H1 (cell line): ENCODE results near the gene UBTD1. TPM values are rescaled to one million over a fixed set of nuclear protein-coding genes. Genes with fewer than 3 reads are reported as not detected.

ENCODE experiments used
- CTCF ChIA-PET: fragments of 300-600 bp; sonication (Branson Sonifier 250); formaldehyde crosslinking; loops from one replicate; lab custom pipeline; 2021; ENCODE audit not compliant: partially characterized antibody; lab: Charles Lee
- POLR2A ChIA-PET: fragments of 300-600 bp; sonication (Branson Sonifier 250); formaldehyde crosslinking; loops from one replicate; lab custom pipeline; 2021; ENCODE audit warnings: inconsistent platforms; ENCODE audit not compliant: partially characterized antibody; lab: Charles Lee
- DNase-seq, 2 experiments: peaks; one replicate each; pipeline versions ENCODE4 v3.0.0 to v3.0.0-alpha.2; 2010 to 2022; ENCODE audit warnings: low spot score in 2 of 2, low read depth in 1 of 2, mixed read lengths in 1 of 2
- FAIRE-seq: peaks from 2 replicates; lab custom pipeline; 2011; peaks lifted over from hg19 to GRCh38; lab: Jason Lieb, UNC
- H2AFZ ChIP-seq: 2 replicates; pipeline ENCODE4 v1.8.1; 2012; ENCODE audit warnings: low read length, inconsistent platforms
- H2AK5ac ChIP-seq: 2 replicates; pipeline ENCODE4 v1.6.1; 2013; ENCODE audit warnings: low read depth, low read length
- H2BK120ac ChIP-seq: replicated peaks from 2 replicates; pipeline ENCODE3; 2013; ENCODE audit warnings: low read depth, low read length, inconsistent platforms
- H2BK12ac ChIP-seq: 2 replicates; pipeline ENCODE4 v1.6.1; 2013; ENCODE audit warnings: low read depth, low read length
- H2BK15ac ChIP-seq: 2 replicates; pipeline ENCODE4 v1.6.1; 2013; ENCODE audit warnings: low read length
- H2BK20ac ChIP-seq: 2 replicates; pipeline ENCODE4 v1.6.1; 2013; ENCODE audit warnings: low read length
- H2BK5ac ChIP-seq: 2 replicates; pipeline ENCODE4 v1.6.1; 2013; ENCODE audit warnings: low read depth, low read length
- H3K14ac ChIP-seq: 2 replicates; pipeline ENCODE4 v1.6.1; 2013; ENCODE audit warnings: inconsistent platforms; ENCODE audit not compliant: insufficient read length
- H3K18ac ChIP-seq: 2 replicates; pipeline ENCODE4 v1.6.1; 2013; ENCODE audit warnings: low read length; ENCODE audit errors: extremely low read depth
- H3K23ac ChIP-seq: 2 replicates; pipeline ENCODE4 v1.6.1; 2013; ENCODE audit warnings: inconsistent platforms; ENCODE audit not compliant: insufficient read length
- H3K23me2 ChIP-seq: 2 replicates; pipeline ENCODE4 v1.6.1; 2013; ENCODE audit warnings: low read depth, low read length
- H3K27ac ChIP-seq: 2 replicates; pipeline ENCODE4 v1.6.1; 2011; ENCODE audit warnings: low read depth, low read length, inconsistent platforms
- H3K27me3 ChIP-seq, 4 experiments: replicated peaks in 1 of 4; 1 replicate in 1 of 4; 2 replicates in 3 of 4; pipeline versions ENCODE4 v1.6.1 to v1.8.1; 2011 to 2013; ENCODE audit warnings: low read length in 3 of 4, mild to moderate bottlenecking in 3 of 4, inconsistent platforms in 2 of 4, mixed read lengths in 2 of 4, moderate library complexity in 1 of 4; ENCODE audit not compliant: control insufficient read depth in 3 of 4, insufficient read depth in 3 of 4; ENCODE audit errors: extremely low read depth in 1 of 4
- H3K36me3 ChIP-seq, 4 experiments: 2 replicates each; pipeline versions ENCODE4 v1.6.1 to v1.8.1; 2011 to 2013; ENCODE audit warnings: mild to moderate bottlenecking in 4 of 4, low read length in 3 of 4, moderate library complexity in 2 of 4, control low read depth in 1 of 4, inconsistent platforms in 1 of 4; ENCODE audit not compliant: insufficient read depth in 4 of 4, control insufficient read depth in 2 of 4
- H3K4ac ChIP-seq: replicated peaks from 2 replicates; pipeline ENCODE3; 2013; ENCODE audit warnings: low read length, low read depth, mixed read lengths, inconsistent platforms; ENCODE audit not compliant: insufficient read length
- H3K4me1 ChIP-seq, 4 experiments: replicated peaks in 1 of 4; 1 replicate in 1 of 4; 2 replicates in 3 of 4; pipeline versions ENCODE4 v1.6.1 to v1.8.1; 2011 to 2013; ENCODE audit warnings: low read length in 3 of 4, inconsistent platforms in 2 of 4, mixed read lengths in 1 of 4; ENCODE audit not compliant: insufficient read depth in 4 of 4, control insufficient read depth in 3 of 4
- H3K4me2 ChIP-seq, 2 experiments: 2 replicates each; pipeline versions ENCODE4 v1.6.1 to v1.8.1; 2011 to 2013; ENCODE audit warnings: low read depth in 2 of 2, low read length in 2 of 2, control low read depth in 1 of 2, inconsistent platforms in 1 of 2, mild to moderate bottlenecking in 1 of 2; ENCODE audit not compliant: insufficient read depth in 1 of 2
- H3K4me3 ChIP-seq, 4 experiments: fragments of 200-600, 300-600 bp in 1 of 4; sonication (generic), shearing (Covaris generic), sonication (Bioruptor Twin) in 1 of 4; 2 replicates each; pipeline versions ENCODE4 v1.5.1 to v1.8.1; 2011 to 2016; ENCODE audit warnings: low read length in 4 of 4, low read depth in 3 of 4, control low read depth in 2 of 4, inconsistent platforms in 2 of 4, mild to moderate bottlenecking in 2 of 4, mixed read lengths in 1 of 4, moderate library complexity in 1 of 4; ENCODE audit not compliant: insufficient read depth in 2 of 4; ENCODE audit errors: extremely low read depth in 1 of 4
- H3K56ac ChIP-seq: replicated peaks from 2 replicates; pipeline ENCODE3; 2013; ENCODE audit warnings: low read depth, mild to moderate bottlenecking, mixed read lengths, low read length, inconsistent platforms; ENCODE audit not compliant: insufficient read length
- H3K79me1 ChIP-seq: 2 replicates; pipeline ENCODE4 v1.6.1; 2013; ENCODE audit warnings: low read depth, low read length, control low read depth
- H3K79me2 ChIP-seq, 2 experiments: 2 replicates each; pipeline versions ENCODE4 v1.6.1 to v1.8.1; 2012 to 2013; ENCODE audit warnings: low read length in 2 of 2, mild to moderate bottlenecking in 2 of 2, inconsistent platforms in 1 of 2; ENCODE audit not compliant: insufficient read depth in 2 of 2, control insufficient read depth in 1 of 2
- H3K9ac ChIP-seq, 4 experiments: replicated peaks in 1 of 4; 1 replicate in 1 of 4; 2 replicates in 3 of 4; pipeline versions ENCODE4 v1.6.1 to v1.8.1; 2011 to 2013; ENCODE audit warnings: low read depth in 3 of 4, low read length in 3 of 4, control low read depth in 2 of 4, mild to moderate bottlenecking in 2 of 4, moderate library complexity in 2 of 4, inconsistent platforms in 1 of 4; ENCODE audit errors: extremely low read depth in 1 of 4
- H3K9me3 ChIP-seq, 2 experiments: 2 replicates each; pipeline versions ENCODE4 v1.6.1 to v1.8.1; 2012 to 2013; ENCODE audit warnings: mild to moderate bottlenecking in 2 of 2, moderate library complexity in 2 of 2, control low read depth in 1 of 2, inconsistent platforms in 1 of 2, low read depth in 1 of 2, low read length in 1 of 2, mixed read lengths in 1 of 2; ENCODE audit not compliant: insufficient read depth in 2 of 2
- H4K20me1 ChIP-seq, 2 experiments: replicated peaks in 1 of 2; 2 replicates each; pipeline versions ENCODE3 to v1.8.1; 2011 to 2013; ENCODE audit warnings: inconsistent platforms in 2 of 2, low read length in 2 of 2, mild to moderate bottlenecking in 1 of 2; ENCODE audit not compliant: insufficient read depth in 2 of 2, control insufficient read depth in 1 of 2
- H4K5ac ChIP-seq: 2 replicates; pipeline ENCODE4 v1.6.1; 2013; ENCODE audit warnings: low read length, low read depth, mixed read lengths, inconsistent platforms; ENCODE audit not compliant: insufficient read length
- H4K8ac ChIP-seq: 2 replicates; pipeline ENCODE4 v1.8.0; 2013; ENCODE audit warnings: mild to moderate bottlenecking, moderate library complexity, low read length, inconsistent platforms; ENCODE audit not compliant: insufficient read depth; ENCODE audit errors: extremely low read depth
- H4K91ac ChIP-seq: replicated peaks from 2 replicates; pipeline ENCODE3; 2013; ENCODE audit warnings: low read length, mixed read lengths, inconsistent platforms; ENCODE audit not compliant: insufficient read length
- CEBPB ChIP-seq: IDR thresholded peaks from 2 replicates; pipeline ENCODE4 v1.6.1; 2012; ENCODE audit warnings: low read depth, low read length
- EP300 ChIP-seq, 2 experiments: IDR thresholded peaks; 1 replicate in 1 of 2; 2 replicates in 1 of 2; pipeline ENCODE4 v1.6.1; 2011 to 2012; ENCODE audit warnings: low read depth in 2 of 2, low read length in 2 of 2, mild to moderate bottlenecking in 2 of 2, borderline replicate concordance in 1 of 2, inconsistent platforms in 1 of 2, moderate library complexity in 1 of 2
- EZH2 ChIP-seq: fragments of 200-600 bp; sonication (generic); IDR thresholded peaks from 2 replicates; pipeline ENCODE4 v1.7.1; 2012; ENCODE audit warnings: low read depth, mild to moderate bottlenecking, moderate library complexity, low read length, inconsistent platforms; ENCODE audit not compliant: severe bottlenecking
- FOSL1 ChIP-seq: IDR thresholded peaks from 2 replicates; pipeline ENCODE4 v1.6.1; 2011; ENCODE audit warnings: mild to moderate bottlenecking, low read depth, low read length, moderate library complexity; ENCODE audit not compliant: insufficient read depth
- MAFK ChIP-seq: IDR thresholded peaks from 2 replicates; pipeline ENCODE4 v1.6.1; 2012; ENCODE audit warnings: low read depth, mild to moderate bottlenecking, improper control_type of control experiment, low read length
- NRF1 ChIP-seq: IDR thresholded peaks from 2 replicates; pipeline ENCODE4 v1.6.1; 2011; ENCODE audit warnings: mild to moderate bottlenecking, low read depth, low read length, improper control_type of control experiment
- RAD21 ChIP-seq, 2 experiments: IDR thresholded peaks in 1 of 2; conservative IDR thresholded peaks in 1 of 2; 2 replicates each; pipeline ENCODE4 v1.6.1; 2011; ENCODE audit warnings: low read depth in 2 of 2, low read length in 2 of 2, improper control_type of control experiment in 1 of 2, inconsistent platforms in 1 of 2, mild to moderate bottlenecking in 1 of 2, moderate library complexity in 1 of 2
- RBBP5 ChIP-seq: IDR thresholded peaks from 2 replicates; pipeline ENCODE4 v1.7.1; 2012; ENCODE audit warnings: low read depth, mild to moderate bottlenecking, inconsistent platforms, low read length, moderate library complexity, borderline replicate concordance
- SAP30 ChIP-seq: fragments of 300-600 bp; sonication (generic); IDR thresholded peaks from 2 replicates; pipeline ENCODE4 v1.7.1; 2012; ENCODE audit warnings: low read length, moderate library complexity, mild to moderate bottlenecking, inconsistent platforms; ENCODE audit not compliant: insufficient read depth, insufficient replicate concordance
- SP2 ChIP-seq: IDR thresholded peaks from 2 replicates; pipeline ENCODE4 v1.6.1; 2012; ENCODE audit warnings: mild to moderate bottlenecking, low read length, inconsistent platforms
- SP4 ChIP-seq: IDR thresholded peaks from 2 replicates; pipeline ENCODE4 v1.6.1; 2012; ENCODE audit warnings: low read length, inconsistent platforms
- TEAD4 ChIP-seq: IDR thresholded peaks from 2 replicates; pipeline ENCODE4 v1.6.1; 2012; ENCODE audit warnings: low read depth, low read length, inconsistent platforms, mixed read lengths
- WGBS, 2 experiments: shearing (Covaris generic) in 1 of 2; methylation state at CpG; one replicate each; pipeline versions ENCODE4 v1.1.6 to v1.1.7; 2013 to 2015; ENCODE audit warnings: low lambda C conversion rate in 2 of 2, mixed read lengths in 2 of 2, inconsistent platforms in 1 of 2, low coverage in 1 of 2, missing lambda C conversion rate in 1 of 2; ENCODE audit not compliant: insufficient replicate concordance in 2 of 2, insufficient coverage in 1 of 2, insufficient read length in 1 of 2; ENCODE audit errors: extremely low coverage in 1 of 2, missing lambda C conversion rate in 1 of 2; 5-methylcytosine and 5-hydroxymethylcytosine counted together
- polyA plus RNA-seq, 7 experiments: library from polyadenylated mRNA; depleted of rRNA in 3 of 7; stranded (reverse) in 5 of 7; unstranded in 2 of 7; fragments of >200 nt in 5 of 7; fragments of 200-250 nt in 2 of 7; gene quantifications; 1 replicate in 5 of 7; 2 replicates in 1 of 7; 4 replicates in 1 of 7; pipeline versions ENCODE4 v1.2.1 to v1.2.3, GENCODE V29; 2011 to 2013; ENCODE audit warnings: missing spikeins in 2 of 7, mixed read lengths in 2 of 7
- total RNA-seq: library from RNA; stranded (reverse); fragmentation: NEBNext Ultra II Directional; extraction: Animal tissue kit (Norgen Biotek cat#: 25700); gene quantifications from 2 replicates; pipeline ENCODE4 v1.2.1, GENCODE V29; 2021

The UBTD1 gene
- total and polyA plus RNA-seq, 2 of the 8 experiments (the other 6 are each of a cell fraction or from before 2014, with no cell fraction given) = 22.3 to 36.2 TPM

DNA sequence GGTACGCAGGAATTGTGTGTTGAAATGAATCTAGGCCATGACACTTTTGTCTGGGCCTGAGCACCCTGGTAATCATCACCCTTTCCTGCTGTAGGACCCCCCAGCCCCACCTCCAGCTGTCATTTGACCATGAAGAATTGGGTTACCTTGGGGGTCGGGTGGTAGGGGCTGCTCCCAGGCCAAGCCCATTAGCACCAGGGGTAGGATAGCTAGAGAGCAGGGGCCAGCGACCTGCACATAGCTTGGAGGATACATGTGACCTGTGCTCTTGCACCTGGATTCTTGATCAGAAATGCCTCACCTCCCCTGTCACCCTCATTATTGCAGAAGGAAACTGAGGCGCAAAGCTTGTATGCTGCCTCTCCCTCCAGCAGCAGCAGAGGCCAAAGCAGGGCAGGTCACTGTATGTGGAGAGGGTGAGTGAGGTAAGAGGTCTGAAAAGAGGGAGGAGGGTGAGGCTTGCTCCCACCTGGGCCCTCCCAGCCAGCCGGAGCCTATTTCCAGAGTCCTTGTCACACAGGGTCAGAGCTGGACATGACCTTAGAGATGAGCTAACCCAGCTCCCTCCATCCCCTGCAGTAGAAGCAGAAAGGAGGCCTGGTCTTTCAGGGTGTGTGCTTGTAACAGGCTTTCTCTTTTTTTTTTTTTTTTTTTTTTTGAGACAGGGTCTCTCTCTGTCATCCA is 38.6 kb downstream of the UBTD1 start:
- Histone ChIP-seq H3K79me1 (peaks cover 2% of the 10 kb centered on the region), H4K5ac (no peak overlapping the region), H2BK20ac (no peak overlapping the region), H3K4ac (no peak overlapping the region), H3K79me2 (peaks cover 0 to 6% of the 10 kb centered on the region in 2 experiments; a peak in 1 of 4 replicates), H3K9ac (no peak overlapping the region), H4K91ac (no peak overlapping the region), H3K23ac (no peak overlapping the region), H3K27me3 (no peaks in the 10 kb centered on the region), H2BK12ac (no peak overlapping the region), H3K4me2 (no peak overlapping the region), H2AFZ (no peak overlapping the region), H2BK120ac (no peak overlapping the region), H3K14ac (no peak overlapping the region), H3K27ac (no peak overlapping the region), H3K56ac (no peak overlapping the region), H2AK5ac (no peak overlapping the region), H2BK5ac (no peak overlapping the region), H2BK15ac (no peak overlapping the region), H4K20me1 (peaks cover 0 to 2% of the 10 kb centered on the region in 2 experiments), H3K18ac (no peak overlapping the region), H3K4me3 (no peak overlapping the region), H3K4me1 (peaks cover 0 to 19% (median 14%) of the 10 kb centered on the region in 4 experiments; a peak in 6 of 7 replicates), H3K36me3 (no peaks in the 10 kb centered on the region), H4K8ac (no peak overlapping the region), H3K23me2 (no peaks in the 10 kb centered on the region), H3K9me3 (no peaks in the 10 kb centered on the region)
- ChIA-PET POLR2A (no interaction called here), CTCF (interaction anchor here (0.6 to 14.7 kb wide), 8 partner anchors 15 to 89 kb away, joined by 3 to 388 read pairs (median 18); no protein-coding TSS in a partner anchor)
- WGBS, 2 experiments = 96% methylated on average over 5 of the region's 5 CpGs; no CpG with 5 or more reads in 1 of the 2 experiments
- no peak for FAIRE-seq
- no peak for DNase-seq
- TF ChIP-seq MAFK = no peak
- no peak for TF ChIP-seq CEBPB
- TF ChIP-seq SP4 = no peak
- no peak for TF ChIP-seq EP300 (IDR thresholded peaks at IDR 0.05; ENCODE audit: borderline replicate concordance in 1 of 2, low read depth in 2 of 2, low read length in 2 of 2)
- TF ChIP-seq EZH2 = no peak
- TF ChIP-seq FOSL1 = no peak
- no peak for TF ChIP-seq RAD21 (IDR thresholded peaks at IDR 0.05 in 1 of 2, conservative IDR thresholded peaks at IDR 0.05 in 1 of 2; ENCODE audit: low read depth in 2 of 2, low read length in 2 of 2)
- TF ChIP-seq RBBP5 = no peak
- TF ChIP-seq SAP30 = no peak
- no peak for TF ChIP-seq SP2
- TF ChIP-seq TEAD4 = no peak
- no peak for TF ChIP-seq NRF1
